Ovary (tissue), 9 donors: ENCODE measurements around the gene PIK3R5. TPM values are rescaled to one million over a fixed set of nuclear protein-coding genes. Genes with fewer than 3 reads are reported as not detected.

Source experiments
- DNase-seq, 5 donors: peaks; one replicate each; pipeline ENCODE4 v3.0.0-alpha.2; 2019 to 2020
- H3K27ac ChIP-seq, 2 donors: fragments of 200-600 bp; one replicate each; pipeline versions ENCODE4 v1.5.1 to v1.8.0; 2019 to 2022
- H3K27me3 ChIP-seq: fragments of 200-600 bp; one replicate; pipeline ENCODE4 v1.8.0; 2022
- H3K36me3 ChIP-seq: fragments of 200-600 bp; sonication (generic); one replicate; pipeline ENCODE4 v1.5.1; 2019
- H3K4me1 ChIP-seq: one replicate; pipeline ENCODE4 v1.8.1; 2013; ENCODE audit warnings: mild to moderate bottlenecking, moderate library complexity; ENCODE audit not compliant: insufficient read depth
- H3K4me3 ChIP-seq: fragments of 200-600 bp; sonication (generic); one replicate; pipeline ENCODE4 v1.5.1; 2017
- H3K9me3 ChIP-seq, 2 donors: fragments of 200-600 bp in 1 of 2; sonication (generic) in 1 of 2; one replicate each; pipeline versions ENCODE4 v1.5.1 to v1.8.1; 2013 to 2019; ENCODE audit warnings: mild to moderate bottlenecking in 1 of 2, moderate library complexity in 1 of 2
- EP300 ChIP-seq: sonication (generic); formaldehyde crosslinking; IDR thresholded peaks from one replicate; pipeline ENCODE4 v1.6.1; 2017; ENCODE audit warnings: antibody characterized with exemption
- POLR2A ChIP-seq: fragments of 450-650 bp; IDR thresholded peaks from one replicate; pipeline ENCODE4 v1.6.1; 2017; ENCODE audit warnings: antibody characterized with exemption, mild to moderate bottlenecking, moderate library complexity
- WGBS, 3 donors: extraction: QIAGEN DNeasy Blood & Tissue Kit in 1 of 3; methylation state at CpG; one replicate each; pipeline versions ENCODE4 v1.1.5 to v1.1.7; 2013 to 2017; 5-methylcytosine and 5-hydroxymethylcytosine counted together
- intact Hi-C, 4 donors: fragments of 100-400 bp; cut with DNase I; formaldehyde crosslinking; loops; one replicate each; pipeline versions ENCODE4 v1.11.0 to v1.15.1; 2022 to 2023
- polyA plus RNA-seq, 2 donors: library from polyadenylated mRNA; stranded (reverse); fragments of 200-250 nt in 1 of 2; fragments of 350-450 nt in 1 of 2; fragmentation: Illumina TruSeq in 1 of 2; extraction: RNeasy Lipid Tissue Mini Kit (QIAGEN cat#74804) in 1 of 2; gene quantifications; one replicate each; pipeline ENCODE4 v1.2.3, GENCODE V29; 2013 to 2014
- total RNA-seq, 7 donors: library from RNA; depleted of rRNA in 2 of 7; stranded (reverse); fragments of >200 nt in 2 of 7; fragmentation: NEBNext Ultra II Directional in 3 of 7; extraction: Animal tissue kit (Norgen Biotek cat#: 25700) in 3 of 7; gene quantifications; one replicate each; pipeline versions ENCODE4 v1.1.0 to v1.2.4, GENCODE V29; 2016 to 2023
- TF ChIP-seq, protein P1 (sequence below), 3 donors: fragments of 450-650 bp in 2 of 3; fragments of 200-600 bp in 1 of 3; IDR thresholded peaks; one replicate each; pipeline versions ENCODE4 v1.5.1 to v1.8.0; 2016 to 2022; ENCODE audit warnings: antibody characterized with exemption in 3 of 3, mild to moderate bottlenecking in 1 of 3
- donor health status: DM: no; HTN: no; CAD: no; lungs with moderate emphysema.
- donor health status: DM: no; HTN: no; CAD: no.
- donor health status: Bipolar disorder and iron deficiency.
- donor health status: DM: yes; HTN: yes; CAD: no.
- donor health status: DM: no; HTN: no; CAD: no.
- donor health status: DM: yes; HTN: yes; CAD: no.

PIK3R5 gene
- total and polyA plus RNA-seq, 9 donors = 0.86 to 8.9 (median 3.7) TPM

DNA sequence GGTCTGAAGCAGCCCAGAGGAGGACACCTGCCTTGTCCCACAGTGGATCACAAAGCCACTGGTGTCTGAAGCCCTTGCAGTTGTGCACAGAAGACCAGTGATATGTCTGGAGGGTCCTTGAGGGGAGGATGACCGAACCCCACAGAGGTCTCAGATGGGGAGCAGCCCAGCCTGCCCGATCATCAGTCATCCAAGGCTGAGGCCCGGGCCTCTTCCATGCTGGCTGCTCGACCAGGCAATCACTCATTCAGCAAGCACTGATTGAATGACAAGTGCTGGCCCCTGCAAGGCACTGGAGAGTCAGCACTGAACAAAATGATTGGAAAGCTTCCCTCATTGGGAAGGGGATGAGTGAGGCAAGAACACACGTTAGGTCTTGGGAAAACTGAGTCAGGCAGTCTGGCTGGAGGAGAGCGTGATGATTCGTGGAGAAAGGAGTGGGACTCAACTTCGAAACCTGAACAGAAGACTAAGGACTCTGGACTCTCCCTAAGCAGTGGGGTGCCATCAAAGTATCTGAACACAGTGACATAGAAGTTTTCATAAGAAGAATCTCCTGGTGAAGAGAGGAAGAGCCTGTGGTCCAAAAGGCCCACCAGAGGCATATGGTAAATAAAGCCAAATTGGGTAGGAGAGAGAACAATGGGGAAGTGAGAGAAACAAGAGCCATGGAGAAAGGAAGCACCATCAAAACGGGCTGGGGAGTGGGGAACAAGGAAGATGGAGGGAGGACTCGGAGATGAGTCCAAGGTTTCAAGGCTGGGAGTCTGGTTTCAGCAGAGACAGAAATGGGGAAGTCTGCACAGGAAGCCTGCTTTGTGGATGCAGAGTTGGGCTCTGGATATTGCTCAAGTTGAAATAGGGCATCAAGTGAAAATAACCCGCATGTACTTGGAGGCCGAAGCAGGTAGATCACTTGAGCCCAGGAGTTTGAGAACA lies 10.2 kb downstream of the PIK3R5 start:
- H3K36me3 ChIP-seq = no peaks in the 10 kb centered on the region
- 78 to 84% (median 79%) methylated on average over 12 of the region's 12 CpGs for WGBS, 3 donors
- TF ChIP-seq POLR2A (no peak), EP300 (no peak)
- TF ChIP-seq, protein P1, sequence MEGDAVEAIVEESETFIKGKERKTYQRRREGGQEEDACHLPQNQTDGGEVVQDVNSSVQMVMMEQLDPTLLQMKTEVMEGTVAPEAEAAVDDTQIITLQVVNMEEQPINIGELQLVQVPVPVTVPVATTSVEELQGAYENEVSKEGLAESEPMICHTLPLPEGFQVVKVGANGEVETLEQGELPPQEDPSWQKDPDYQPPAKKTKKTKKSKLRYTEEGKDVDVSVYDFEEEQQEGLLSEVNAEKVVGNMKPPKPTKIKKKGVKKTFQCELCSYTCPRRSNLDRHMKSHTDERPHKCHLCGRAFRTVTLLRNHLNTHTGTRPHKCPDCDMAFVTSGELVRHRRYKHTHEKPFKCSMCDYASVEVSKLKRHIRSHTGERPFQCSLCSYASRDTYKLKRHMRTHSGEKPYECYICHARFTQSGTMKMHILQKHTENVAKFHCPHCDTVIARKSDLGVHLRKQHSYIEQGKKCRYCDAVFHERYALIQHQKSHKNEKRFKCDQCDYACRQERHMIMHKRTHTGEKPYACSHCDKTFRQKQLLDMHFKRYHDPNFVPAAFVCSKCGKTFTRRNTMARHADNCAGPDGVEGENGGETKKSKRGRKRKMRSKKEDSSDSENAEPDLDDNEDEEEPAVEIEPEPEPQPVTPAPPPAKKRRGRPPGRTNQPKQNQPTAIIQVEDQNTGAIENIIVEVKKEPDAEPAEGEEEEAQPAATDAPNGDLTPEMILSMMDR (IDR thresholded peaks at IDR 0.05) = no peak
- H3K27ac ChIP-seq = no peak overlapping the region
- no peak overlapping the region for H3K4me3 ChIP-seq
- H3K4me1 ChIP-seq = no peaks in the 10 kb centered on the region
- no peaks in the 10 kb centered on the region for H3K9me3 ChIP-seq
- H3K27me3 ChIP-seq = no peaks in the 10 kb centered on the region
- intact Hi-C loops = no loop called here
- DNase-seq = no peak

DNA sequence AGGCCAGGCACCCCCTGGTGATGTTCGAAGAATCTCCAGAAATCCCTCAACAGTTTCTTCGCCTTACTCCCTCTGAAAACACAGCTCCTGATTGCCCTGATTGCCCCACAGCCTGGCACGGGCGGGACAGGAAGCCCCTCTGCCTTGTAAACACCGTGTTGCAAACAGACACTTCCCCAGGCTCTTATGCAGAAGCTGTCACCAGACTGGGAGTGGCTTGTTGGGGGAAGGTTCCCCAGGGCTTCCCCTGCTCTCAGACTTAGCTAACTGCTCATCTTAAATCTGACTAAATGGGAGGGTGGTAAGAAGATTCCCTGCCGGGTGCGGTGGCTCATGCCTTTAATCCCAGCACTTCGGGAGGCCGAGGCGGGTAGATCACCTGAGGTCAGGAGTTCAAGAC lies 11.2 kb downstream of the PIK3R5 start:
- H3K4me3 ChIP-seq = no peak overlapping the region
- TF ChIP-seq EP300 = no peak
- TF ChIP-seq, protein P1 (IDR thresholded peaks at IDR 0.05) = no peak
- TF ChIP-seq POLR2A = no peak
- intact Hi-C loops = no loop called here
- no peak for DNase-seq
- H3K27me3 ChIP-seq = no peaks in the 10 kb centered on the region
- WGBS, 3 donors = 38 to 45% (median 38%) methylated on average over 10 of the region's 10 CpGs
- no peak overlapping the region for H3K27ac ChIP-seq
- H3K36me3 ChIP-seq = no peaks in the 10 kb centered on the region
- no peaks in the 10 kb centered on the region for H3K9me3 ChIP-seq
- H3K4me1 ChIP-seq = no peaks in the 10 kb centered on the region

DNA sequence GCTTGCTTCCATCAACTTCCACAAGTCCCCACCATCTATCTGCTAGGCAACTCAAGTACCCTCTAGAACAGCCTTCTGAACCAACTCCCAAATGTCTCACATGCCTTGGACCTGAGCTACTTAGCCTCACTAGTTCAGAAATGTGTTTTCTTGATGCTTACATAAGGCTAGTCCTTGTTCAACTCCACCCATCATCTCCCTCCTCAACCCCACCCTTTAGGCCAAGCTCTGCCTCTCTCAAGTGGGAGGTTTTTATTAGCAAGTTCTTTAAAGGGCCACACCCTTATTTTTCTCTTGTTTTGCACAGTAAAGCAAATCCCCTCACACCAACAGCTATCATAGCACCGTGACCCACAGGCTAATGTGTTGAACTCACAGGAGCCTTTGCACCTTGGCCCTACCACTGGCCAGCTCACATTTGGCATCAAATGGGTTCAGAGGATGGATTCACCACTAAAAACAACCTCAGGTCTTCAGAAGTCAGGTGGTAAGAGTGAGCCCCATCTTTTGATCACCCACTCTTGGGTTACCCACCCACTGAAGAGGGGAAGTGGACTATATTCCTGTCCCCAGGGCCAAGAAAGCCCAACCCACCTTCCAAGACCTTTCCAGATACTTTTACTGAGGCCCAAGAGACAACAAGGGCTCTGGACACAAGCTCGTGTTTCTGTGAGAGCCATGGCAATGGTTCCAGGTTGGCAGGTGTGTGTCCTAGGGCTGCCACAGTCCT lies 12.2 kb downstream of the PIK3R5 start:
- no peaks in the 10 kb centered on the region for H3K9me3 ChIP-seq
- no peak overlapping the region for H3K27ac ChIP-seq
- intact Hi-C loops = no loop called here

DNA sequence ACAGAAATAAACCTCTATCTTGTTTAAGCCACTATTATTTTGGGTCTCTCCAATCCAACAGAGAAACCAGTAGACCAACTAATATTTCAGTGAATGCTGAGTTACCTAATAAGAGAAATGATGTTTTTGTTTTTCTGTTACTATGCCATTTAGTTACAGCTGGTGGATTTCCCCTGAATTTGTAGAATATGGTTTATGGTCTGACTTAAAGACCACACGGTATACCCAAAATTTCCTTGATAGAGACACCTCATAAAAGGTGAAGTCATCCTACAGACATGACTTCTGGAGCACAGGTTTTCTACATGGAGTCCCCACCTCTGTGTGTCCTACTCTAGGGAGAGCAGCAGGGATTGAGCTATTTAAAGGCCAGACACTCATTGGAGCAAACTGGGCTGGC lies 13.3 kb downstream of the PIK3R5 start:
- no peak for TF ChIP-seq POLR2A
- TF ChIP-seq EP300 = no peak
- TF ChIP-seq, protein P1 (IDR thresholded peaks at IDR 0.05) = no peak
- H3K27me3 ChIP-seq = no peaks in the 10 kb centered on the region
- DNase-seq = no peak

More for the DNA sequence above, 12.2 kb downstream of the PIK3R5 start:
- no peak for TF ChIP-seq EP300
- H3K4me1 ChIP-seq = no peaks in the 10 kb centered on the region
- no peaks in the 10 kb centered on the region for H3K36me3 ChIP-seq
- DNase-seq = no peak
- WGBS, 3 donors = 60 to 73% (median 66%) methylated on average over 2 of the region's 2 CpGs
- no peaks in the 10 kb centered on the region for H3K27me3 ChIP-seq
- no peak overlapping the region for H3K4me3 ChIP-seq

More for the DNA sequence above, 13.3 kb downstream of the PIK3R5 start:
- no peak overlapping the region for H3K4me3 ChIP-seq
- H3K9me3 ChIP-seq = no peaks in the 10 kb centered on the region
- intact Hi-C loops = no loop called here
- H3K27ac ChIP-seq = no peak overlapping the region
- WGBS, 3 donors = 90 to 94% (median 91%) methylated on average over 1 of the region's 1 CpG
- H3K36me3 ChIP-seq = no peaks in the 10 kb centered on the region
- H3K4me1 ChIP-seq = no peaks in the 10 kb centered on the region
